Erythroblast (primary cell): ENCODE results near the gene ZNF385B.

Experiments used
- DNase-seq, 2 experiments: peaks; one replicate each; lab custom pipeline; 2025; lab: John Stamatoyannopoulos, UW
- GATA1 ChIP-seq: IDR thresholded peaks from 2 replicates; pipeline ENCODE4 v1.6.1; 2011; ENCODE audit warnings: low read depth, mild to moderate bottlenecking, control low read depth, low read length, moderate library complexity
- POLR2A ChIP-seq: IDR thresholded peaks from 2 replicates; pipeline ENCODE4 v1.6.1; 2011; ENCODE audit warnings: mild to moderate bottlenecking, low read length

ZNF385B gene

DNA sequence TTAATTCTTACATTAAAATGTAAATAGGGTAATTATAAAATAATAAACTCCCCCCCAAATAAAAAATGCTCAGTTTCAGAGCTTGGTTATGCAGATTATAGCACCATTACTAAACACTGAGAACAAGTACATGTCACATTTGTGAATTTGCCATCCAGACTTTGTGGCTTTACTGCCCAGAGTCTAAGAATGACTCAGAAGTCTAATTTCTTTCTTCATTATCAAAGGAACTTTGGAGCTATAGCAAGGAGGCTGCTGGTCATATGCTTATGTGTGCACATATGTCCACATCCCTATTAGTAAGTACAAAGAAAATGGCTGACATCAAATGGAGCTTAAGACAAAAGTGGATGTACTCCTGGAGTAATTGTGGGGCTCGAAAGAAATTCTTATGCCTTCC lies 348.2 kb downstream of the ZNF385B start:
- TF ChIP-seq POLR2A (no peak), GATA1 (no peak)
- DNase-seq = no peak

DNA sequence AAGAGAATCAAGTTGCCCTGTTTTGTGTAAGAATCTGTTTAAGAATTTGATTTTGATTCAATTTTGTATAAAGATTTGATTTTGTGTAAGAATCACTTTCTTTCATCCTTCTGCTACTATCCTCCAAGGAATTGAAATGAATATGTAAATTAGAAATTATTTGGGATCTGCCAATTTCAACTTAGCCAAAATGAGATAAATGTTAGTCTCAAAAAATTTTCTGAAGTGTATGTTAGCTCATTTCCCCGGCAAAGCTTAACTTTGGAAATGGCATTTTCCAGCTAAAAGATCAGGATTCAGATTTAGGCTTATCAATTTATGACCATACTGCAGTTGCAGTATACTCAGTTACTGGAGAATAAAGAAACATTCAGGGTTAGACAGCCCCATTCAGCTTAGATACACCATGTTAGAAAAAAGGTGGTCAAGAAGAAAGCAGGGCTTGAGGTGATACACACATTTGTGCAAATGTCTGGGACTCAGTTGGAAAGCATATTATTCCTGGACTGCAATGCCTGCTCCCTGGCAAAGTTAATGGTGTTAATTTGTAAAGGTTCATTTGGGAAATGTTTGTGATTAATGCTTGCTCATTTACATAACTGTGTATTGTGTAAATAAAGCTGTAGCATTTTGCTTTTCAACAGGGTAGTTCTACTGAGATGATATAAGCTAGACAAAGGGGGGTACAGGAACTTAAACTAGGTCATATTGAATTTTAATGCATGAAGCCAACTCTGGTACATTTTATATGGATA lies 349.0 kb downstream of the ZNF385B start:
- TF ChIP-seq POLR2A (no peak), GATA1 (no peak)
- no peak for DNase-seq

DNA sequence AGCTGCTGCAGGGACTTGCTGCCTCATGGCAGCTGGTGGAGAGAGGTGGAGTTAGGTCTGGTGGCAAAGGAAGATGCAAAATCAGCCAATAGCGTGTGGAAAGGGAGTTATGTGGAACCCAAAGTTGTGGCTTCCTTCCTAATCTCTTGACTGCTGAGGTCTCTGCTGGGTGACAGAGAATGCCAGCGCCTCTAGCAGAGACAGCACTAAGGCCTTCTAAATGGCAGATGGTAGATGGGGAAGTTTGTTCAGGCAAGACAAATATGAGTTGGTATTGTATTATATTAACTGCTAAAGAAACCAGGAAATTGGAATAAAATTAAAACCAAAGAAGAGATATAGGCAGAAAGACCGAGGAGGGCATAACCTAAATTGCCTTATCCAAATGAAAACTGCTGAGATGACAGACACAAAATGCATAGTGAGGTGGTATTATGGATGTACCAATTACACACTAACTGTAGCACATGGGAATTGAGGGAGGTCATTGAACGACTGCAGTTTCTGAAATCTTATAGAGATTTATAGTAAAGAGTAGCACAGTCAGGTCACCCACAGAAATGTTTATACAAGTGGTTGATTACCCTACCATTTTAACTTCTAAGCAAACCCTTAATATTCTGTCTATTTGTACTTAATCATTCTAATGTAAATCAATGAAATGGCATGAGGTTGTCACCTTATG lies 350.2 kb downstream of the ZNF385B start:
- TF ChIP-seq GATA1 (no peak), POLR2A (no peak)
- DNase-seq = no peak

DNA sequence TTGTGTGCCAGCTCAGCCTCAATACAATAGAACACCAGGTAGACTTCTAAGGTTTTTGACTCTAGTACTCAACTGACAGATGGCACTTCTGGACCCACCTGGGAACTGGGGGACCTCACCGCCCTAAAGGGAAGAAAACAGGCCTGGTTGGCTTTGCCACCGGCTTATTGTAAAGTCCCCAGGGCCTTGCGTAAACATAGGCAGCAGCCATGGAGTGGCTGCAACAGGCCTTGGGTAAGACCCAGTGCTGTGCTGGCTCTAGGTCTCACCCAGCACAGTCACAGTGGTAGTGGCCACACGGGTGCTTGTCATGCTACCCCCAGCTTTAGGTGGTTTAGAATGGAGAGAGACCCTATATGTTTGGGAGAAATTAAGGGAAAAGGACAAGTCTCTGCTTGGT lies 366.1 kb downstream of the ZNF385B start:
- DNase-seq = no peak
- TF ChIP-seq POLR2A (no peak), GATA1 (no peak)

DNA sequence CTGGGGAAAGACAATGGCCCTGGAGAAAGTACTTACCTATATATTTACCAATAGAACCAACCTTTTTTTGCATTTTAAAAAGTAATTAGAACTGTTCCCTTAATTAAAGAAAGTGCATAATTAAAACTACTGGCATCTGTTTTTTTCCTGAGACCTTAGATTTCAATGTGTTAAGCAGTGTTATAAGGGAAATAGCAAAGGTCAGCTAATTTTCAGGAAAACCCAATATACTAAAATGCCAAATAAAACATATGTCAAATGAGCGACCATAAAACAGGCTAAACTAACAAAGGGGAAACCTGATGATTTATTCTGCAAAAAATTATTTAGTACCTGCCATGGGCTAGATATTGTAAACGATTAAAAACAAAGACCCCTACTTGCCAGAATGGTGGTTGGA lies 372.8 kb downstream of the ZNF385B start:
- no peak for TF ChIP-seq GATA1
- TF ChIP-seq POLR2A = no peak
- DNase-seq = no peak

DNA sequence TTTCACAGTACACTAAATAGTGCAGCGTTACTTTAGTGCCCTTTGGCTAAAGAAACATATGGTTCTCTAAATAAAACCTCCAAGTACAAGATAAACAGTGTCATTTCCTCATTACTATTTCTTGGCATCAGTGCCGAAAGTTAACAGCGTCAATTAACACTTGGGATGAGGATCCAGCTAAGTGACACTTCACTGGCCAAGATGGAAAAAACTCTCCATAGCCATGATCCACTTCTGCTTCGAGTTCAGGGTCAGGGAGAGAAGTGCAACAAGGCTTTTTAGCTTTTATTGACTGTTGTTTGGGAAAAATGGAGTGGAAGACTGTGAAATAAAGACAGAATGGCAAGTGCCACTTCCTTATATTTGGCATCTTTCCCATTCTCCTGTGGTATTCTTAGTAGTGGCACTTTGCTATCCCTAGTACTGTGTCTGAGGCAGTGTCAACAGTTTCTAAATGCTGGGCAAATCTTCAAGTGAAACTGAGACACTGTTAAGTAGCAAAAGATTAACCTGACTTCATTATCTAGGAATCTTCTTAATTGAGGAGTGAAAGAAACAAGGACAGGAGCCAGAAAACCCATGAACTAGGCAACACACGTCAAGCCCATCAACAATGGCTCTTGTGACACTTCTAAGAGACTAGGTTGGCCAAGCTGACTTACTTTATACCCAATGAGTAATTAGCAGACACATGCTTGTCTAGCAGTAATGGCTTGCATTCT lies 374.2 kb downstream of the ZNF385B start:
- no peak for DNase-seq

DNA sequence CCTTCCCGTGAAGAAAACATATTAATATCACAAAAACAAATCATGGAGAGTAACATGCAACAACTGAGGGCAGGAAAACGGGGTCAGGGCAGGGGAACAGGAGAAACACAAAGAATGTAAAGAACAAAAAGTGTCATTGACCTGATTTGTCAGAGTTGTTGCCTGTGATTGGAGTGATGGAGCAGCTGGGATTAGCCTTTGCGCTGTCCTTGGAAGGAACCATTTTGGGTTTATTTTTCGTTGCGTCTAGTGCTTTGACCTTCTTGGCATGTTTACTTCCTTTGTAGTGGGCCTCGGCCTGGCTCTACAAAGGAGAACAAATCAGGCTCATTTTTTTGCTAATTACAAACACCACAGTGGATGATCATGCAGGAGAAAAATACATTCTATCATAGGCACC lies 378.3 kb downstream of the ZNF385B start:
- no peak for DNase-seq
- TF ChIP-seq POLR2A (no peak), GATA1 (no peak)

More for the DNA sequence above, 374.2 kb downstream of the ZNF385B start:
- TF ChIP-seq POLR2A = no peak
- TF ChIP-seq GATA1 = no peak

DNA sequence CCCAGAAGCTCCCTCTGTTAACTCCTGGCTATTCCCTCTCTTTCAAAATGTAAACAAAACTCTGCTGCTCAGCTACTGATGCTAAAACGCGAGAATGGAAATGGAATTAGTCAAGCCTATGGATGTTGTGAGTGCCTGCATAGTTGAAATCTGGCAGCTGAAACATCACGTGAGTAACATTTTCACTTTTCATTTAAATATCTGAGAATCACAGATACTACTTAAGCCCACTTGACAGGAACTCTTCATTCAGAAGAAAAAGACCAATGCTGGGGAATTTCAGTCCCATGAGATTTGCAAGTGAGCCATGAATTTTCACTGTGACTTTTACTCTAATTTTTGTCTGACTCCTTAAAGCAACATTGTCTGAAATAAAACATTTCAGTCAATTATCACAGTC lies 381.5 kb downstream of the ZNF385B start:
- DNase-seq = no peak
- no peak for TF ChIP-seq POLR2A
- no peak for TF ChIP-seq GATA1

DNA sequence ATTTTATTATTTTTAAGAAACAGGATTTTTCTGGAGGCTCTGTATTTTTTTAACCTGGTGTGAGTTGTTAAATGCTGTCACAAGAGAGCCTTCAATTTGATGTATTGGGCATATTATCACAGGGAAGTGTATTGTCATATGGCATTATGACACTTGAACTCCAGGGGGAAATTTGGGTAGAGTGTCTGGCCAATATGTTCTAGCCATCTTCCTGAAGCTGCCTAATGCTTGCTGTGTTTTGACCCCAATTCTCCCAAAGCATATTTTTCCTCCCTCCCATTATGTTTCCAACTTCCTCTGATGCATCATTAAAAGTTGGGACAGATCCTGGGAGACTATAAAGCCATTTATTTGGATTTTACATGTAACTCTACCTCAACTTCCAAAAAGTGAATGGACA lies 382.6 kb downstream of the ZNF385B start:
- no peak for DNase-seq
- no peak for TF ChIP-seq GATA1
- TF ChIP-seq POLR2A = no peak

DNA sequence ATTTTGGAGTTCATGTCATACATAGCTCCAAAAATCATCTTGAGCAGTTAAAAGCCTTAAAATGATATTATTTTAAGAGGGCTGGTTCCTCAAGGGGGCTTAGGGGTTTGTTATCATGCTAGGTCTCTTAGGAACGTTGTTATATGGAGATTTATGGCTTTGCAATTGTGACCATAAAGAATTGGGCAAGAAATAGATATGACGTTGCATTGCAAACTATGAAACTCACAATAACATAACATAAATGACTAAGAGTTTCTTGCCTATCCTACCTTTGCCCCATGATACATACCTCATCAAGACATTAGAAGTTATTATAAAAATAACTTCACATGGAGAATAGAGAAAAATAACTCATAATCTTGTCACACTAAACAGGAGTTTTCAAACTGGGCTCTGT lies 390.4 kb downstream of the ZNF385B start:
- DNase-seq = no peak
- TF ChIP-seq POLR2A (no peak), GATA1 (no peak)

DNA sequence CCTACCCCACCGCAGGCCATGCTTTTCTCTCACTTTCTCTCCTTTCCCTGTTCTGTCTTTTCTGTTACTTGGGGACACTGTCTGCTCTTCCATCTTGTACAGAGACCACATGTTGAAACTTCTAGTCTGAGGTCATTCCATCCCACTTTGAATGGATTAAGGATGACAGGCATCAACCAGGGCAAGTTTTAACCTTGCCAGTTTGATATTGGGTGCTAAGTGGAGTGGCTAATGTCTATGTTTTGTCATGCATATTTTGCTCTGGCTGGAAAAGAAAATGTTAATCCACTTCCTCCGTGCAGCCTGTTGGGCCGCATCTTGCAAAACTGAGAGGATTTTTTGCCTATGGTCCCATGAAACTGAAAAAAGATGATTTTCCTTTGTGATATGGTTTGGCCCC lies 391.3 kb downstream of the ZNF385B start:
- DNase-seq = no peak
- TF ChIP-seq GATA1 (no peak), POLR2A (no peak)

DNA sequence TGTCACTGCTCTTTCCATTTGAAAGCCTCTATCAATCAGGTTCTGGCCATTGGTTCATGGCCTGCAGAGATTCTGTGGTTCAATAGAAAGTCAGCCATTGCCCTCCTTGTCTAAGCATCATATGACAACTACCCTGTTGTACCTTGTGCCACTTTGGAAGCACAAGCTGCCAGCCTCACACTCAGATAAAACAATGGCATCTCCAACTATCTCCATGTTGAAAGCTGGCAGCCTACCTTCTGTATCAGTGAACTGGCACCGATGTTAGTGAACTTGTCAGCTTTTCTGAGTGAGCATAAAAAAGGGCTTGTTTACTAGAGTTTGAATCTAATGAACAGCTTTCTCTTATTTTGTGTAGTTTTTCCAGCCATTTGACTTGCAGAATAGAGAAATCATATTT lies 393.5 kb downstream of the ZNF385B start:
- no peak for DNase-seq
- TF ChIP-seq GATA1 (no peak), POLR2A (no peak)

DNA sequence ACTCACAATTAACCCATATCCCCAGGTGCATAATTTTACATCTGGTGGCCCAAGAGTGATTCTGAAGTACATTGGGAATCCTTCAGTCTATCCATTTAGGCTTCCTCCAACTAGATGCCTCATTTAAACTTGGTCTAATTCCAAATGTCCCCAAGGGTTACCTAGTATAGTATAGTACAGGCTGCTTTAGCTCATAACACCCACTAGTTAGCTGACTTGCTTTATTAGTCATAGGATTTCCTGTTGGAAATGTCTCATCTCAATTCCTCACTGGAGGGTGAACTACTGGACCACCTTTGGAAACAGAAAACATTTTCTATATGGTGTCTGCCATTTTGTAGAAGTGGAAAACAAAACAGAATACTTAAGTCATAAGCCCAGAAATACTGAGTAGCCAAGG lies 394.3 kb downstream of the ZNF385B start:
- TF ChIP-seq GATA1 (no peak), POLR2A (no peak)
- no peak for DNase-seq

DNA sequence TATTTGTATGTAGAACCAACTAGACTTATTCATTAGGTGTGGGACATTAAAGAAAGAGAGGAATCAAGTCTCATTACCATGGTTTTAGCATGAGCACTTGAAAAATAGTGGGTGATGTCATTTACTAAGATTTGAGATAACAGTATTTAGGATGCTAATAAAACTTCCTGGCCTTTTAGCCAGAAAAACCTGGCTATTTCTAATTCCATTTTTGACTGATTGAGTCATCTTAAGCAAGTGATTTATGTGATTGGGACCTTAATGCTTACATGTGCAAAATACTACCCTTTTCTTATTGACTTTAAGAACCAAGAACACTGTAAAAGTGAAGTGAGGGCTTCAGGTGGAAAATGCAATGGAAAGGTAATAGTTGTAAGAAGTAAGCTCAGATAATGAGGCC lies 400.0 kb downstream of the ZNF385B start:
- DNase-seq = no peak
- no peak for TF ChIP-seq GATA1
- no peak for TF ChIP-seq POLR2A
